ENCODE results near the gene DSPP.

The DSPP gene

GRCh38 chr4:87632469-87632868 is 24.1 kb downstream of the DSPP start:
- TF ChIP-seq SCRT2 (tag by site-specific recombination; IDR thresholded peaks at IDR 0.05) (no peak), ZBTB6 (tag by site-specific recombination; IDR thresholded peaks at IDR 0.05) (peak; percentile 29; the same call in 1 of the 2 replicates)
- ChIA-PET POLR2A (no interaction called here), CTCF (no interaction called here)
- no peaks in the 10 kb centered on the region for H3K36me3 ChIP-seq (ENCODE audit: control insufficient read depth in 2 of 2, insufficient read depth in 1 of 2, low read length in 2 of 2)
- H3K4me1 ChIP-seq (ENCODE audit: control insufficient read depth, insufficient read depth, low read length): no peaks in the 10 kb centered on the region
- H3K4me3 ChIP-seq (ENCODE audit: low read depth, low read length): no peak overlapping the region
- no peaks in the 10 kb centered on the region for H3K9me3 ChIP-seq (ENCODE audit: control insufficient read depth, insufficient read depth, low read depth, low read length)
- no peak overlapping the region for H3K27ac ChIP-seq (ENCODE audit: extremely low read depth, low read depth, low read length)

- CTCF ChIA-PET: interaction anchor here (0.5 to 1.2 kb wide), 3 partner anchors 25 to 1009 kb away, joined by 3 to 5 read pairs (median 4); no protein-coding TSS in a partner anchor
- Histone ChIP-seq H3K27ac (ENCODE audit: extremely low read depth, low read depth, low read length) (no peak overlapping the region), H3K4me1 (ENCODE audit: control insufficient read depth, insufficient read depth, low read length) (no peaks in the 10 kb centered on the region), H3K9me3 (ENCODE audit: control insufficient read depth, insufficient read depth, low read depth, low read length) (no peaks in the 10 kb centered on the region), H3K4me3 (ENCODE audit: low read depth, low read length) (no peak overlapping the region), H3K36me3 (ENCODE audit: control insufficient read depth in 2 of 2, insufficient read depth in 1 of 2, low read length in 2 of 2) (no peaks in the 10 kb centered on the region)
- POLR2A ChIA-PET: no interaction called here
- TF ChIP-seq ZNF311 (tag by site-specific recombination; IDR thresholded peaks at IDR 0.05; ENCODE audit: borderline replicate concordance): no peak
- 0 out of 2 replicates have a peak, but pooled peaks have one; percentile 7 for TF ChIP-seq PRDM6 (tag by site-specific recombination; IDR thresholded peaks at IDR 0.05)
These were observed 24.9 kb downstream of the DSPP start for GRCh38 chr4:87633243-87633642.

GRCh38 chr4:87644286-87644685 is 36.0 kb downstream of the DSPP start:
- CTCF ChIA-PET: no interaction called here
- H3K36me3 ChIP-seq (ENCODE audit: control insufficient read depth in 2 of 2, insufficient read depth in 1 of 2, low read length in 2 of 2): no peaks in the 10 kb centered on the region
- H3K4me3 ChIP-seq (ENCODE audit: low read depth, low read length): no peak overlapping the region
- no peaks in the 10 kb centered on the region for H3K9me3 ChIP-seq (ENCODE audit: control insufficient read depth, insufficient read depth, low read depth, low read length)
- POLR2A ChIA-PET: no interaction called here
- no peaks in the 10 kb centered on the region for H3K4me1 ChIP-seq (ENCODE audit: control insufficient read depth, insufficient read depth, low read length)
- no peak overlapping the region for H3K27ac ChIP-seq (ENCODE audit: extremely low read depth, low read depth, low read length)
- TF ChIP-seq ZNF335 (tag by site-specific recombination; conservative IDR thresholded peaks at IDR 0.05) (no peak), ZFP3 (tag by site-specific recombination; IDR thresholded peaks at IDR 0.05; ENCODE audit: low read depth) (no peak)

- Histone ChIP-seq H3K36me3 (ENCODE audit: control insufficient read depth in 2 of 2, insufficient read depth in 1 of 2, low read length in 2 of 2) (no peaks in the 10 kb centered on the region), H3K27ac (ENCODE audit: extremely low read depth, low read depth, low read length) (no peak within 1 kb of the TSS), H3K9me3 (ENCODE audit: control insufficient read depth, insufficient read depth, low read depth, low read length) (no peaks in the 10 kb centered on the region), H3K4me3 (ENCODE audit: low read depth, low read length) (no peak within 1 kb of the TSS), H3K4me1 (ENCODE audit: control insufficient read depth, insufficient read depth, low read length) (no peaks in the 10 kb centered on the region)
- ChIA-PET POLR2A (no interaction called here), CTCF (interaction anchor here (1.4 kb wide), 1 partner anchor 188 kb away, joined by 3 read pairs; no protein-coding TSS in a partner anchor)
- TF ChIP-seq ZNF501 (tag by site-specific recombination; IDR thresholded peaks at IDR 0.05) (no peak), ZNF280D (tag by site-specific recombination; IDR thresholded peaks at IDR 0.05) (no peak), KLF17 (tag by site-specific recombination; IDR thresholded peaks at IDR 0.05) (no peak), ZNF624 (tag by site-specific recombination; IDR thresholded peaks at IDR 0.05) (no peak), ZNF548 (tag by site-specific recombination; IDR thresholded peaks at IDR 0.05) (no peak), YY2 (tag by site-specific recombination; IDR thresholded peaks at IDR 0.05) (no peak), CTCF (tag by site-specific recombination; IDR thresholded peaks at IDR 0.05) (no peak), ZBTB20 (tag by site-specific recombination; IDR thresholded peaks at IDR 0.05) (no peak), ZNF133 (tag by site-specific recombination; IDR thresholded peaks at IDR 0.05) (no peak), ZNF140 (tag by site-specific recombination; IDR thresholded peaks at IDR 0.05) (no peak), ZNF707 (tag by site-specific recombination; IDR thresholded peaks at IDR 0.05) (no peak), ZNF155 (tag by site-specific recombination; IDR thresholded peaks at IDR 0.05) (no peak)
These were observed 41.7 kb downstream of the DSPP start, which contains the start of gene DMP1 for GRCh38 chr4:87649980-87650379. TSS of gene DMP1 (plus strand) at chr4:87650280. CDS start at chr4:87656493, 6,213 bp downstream.
